K562 (cell line): ENCODE measurements around the gene ALDOC. TPM values are rescaled to one million over a fixed set of nuclear protein-coding genes. Genes with fewer than 3 reads are reported as not detected.
A peak's percentile ranks its signal among the peaks of the same experiment; 100 is the strongest.

ENCODE experiments used
- CREB3 ChIP-seq: fragments of 450-650 bp; conservative IDR thresholded peaks from 2 replicates; pipeline ENCODE4 v1.6.1; 2016; ENCODE audit warnings: missing genetic modification characterization, low read depth, mild to moderate bottlenecking, missing compliant biosample characterization, moderate library complexity
- CREM ChIP-seq: IDR thresholded peaks from 2 replicates; pipeline ENCODE4 v1.6.1; 2014; ENCODE audit warnings: antibody characterized with exemption, low read depth
- CXXC5 ChIP-seq: fragments of 250-450 bp; sonication (Bioruptor Pico); IDR thresholded peaks from 2 replicates; pipeline ENCODE4 v1.8.0; 2022; ENCODE audit warnings: inconsistent platforms, mild to moderate bottlenecking, moderate library complexity
- FOXM1 ChIP-seq, 2 experiments: fragments of 450-650 bp in 1 of 2; sonication (generic) in 1 of 2; formaldehyde crosslinking in 1 of 2; IDR thresholded peaks; 2 replicates each; pipeline versions ENCODE4 v1.6.1 to v1.9.0; 2017 to 2022; ENCODE audit warnings: low read depth in 2 of 2, mild to moderate bottlenecking in 2 of 2, missing genetic modification reagents in 1 of 2, moderate library complexity in 1 of 2
- KAT7 ChIP-seq: sonication (generic); formaldehyde crosslinking; IDR thresholded peaks from 2 replicates; pipeline ENCODE4 v1.8.0; 2022; ENCODE audit warnings: missing genetic modification reagents, mild to moderate bottlenecking, borderline replicate concordance
- MLX ChIP-seq, 2 experiments: fragments of 450-650 bp in 1 of 2; sonication (generic) in 1 of 2; formaldehyde crosslinking; conservative IDR thresholded peaks; 2 replicates each; pipeline versions ENCODE4 v1.4.0 to v1.8.1; 2020 to 2022; ENCODE audit warnings: mild to moderate bottlenecking in 1 of 2, missing genetic modification reagents in 1 of 2
- MTA2 ChIP-seq: fragments of 450-650 bp; IDR thresholded peaks from 2 replicates; pipeline ENCODE4 v1.6.1; 2016; ENCODE audit warnings: low read depth
- NCOR1 ChIP-seq: fragments of 450-650 bp; IDR thresholded peaks from 2 replicates; pipeline ENCODE4 v1.6.1; 2016; ENCODE audit warnings: mild to moderate bottlenecking, moderate library complexity
- NEUROD1 ChIP-seq: fragments of 150-350 bp; IDR thresholded peaks from 2 replicates; pipeline ENCODE4 v1.6.1; 2014; ENCODE audit warnings: borderline replicate concordance, low read length, low read depth; ENCODE audit not compliant: partially characterized antibody
- PBX2 ChIP-seq, 2 experiments: IDR thresholded peaks in 1 of 2; conservative IDR thresholded peaks in 1 of 2; 2 replicates each; pipeline ENCODE4 v1.6.1; 2016; ENCODE audit warnings: low read depth in 2 of 2, mild to moderate bottlenecking in 1 of 2, missing compliant biosample characterization in 1 of 2, missing genetic modification characterization in 1 of 2, moderate library complexity in 1 of 2
- RBM25 ChIP-seq: fragments of 200-400 bp; formaldehyde crosslinking; IDR thresholded peaks from 2 replicates; pipeline ENCODE4 v1.6.1; 2018; ENCODE audit warnings: low read length, low read depth, moderate library complexity; ENCODE audit not compliant: severe bottlenecking
- TOE1 ChIP-seq, 2 experiments: fragments of 450-650 bp in 1 of 2; sonication (generic) in 1 of 2; formaldehyde crosslinking in 1 of 2; IDR thresholded peaks; 2 replicates each; pipeline versions ENCODE4 v1.7.1 to v1.8.0; 2016 to 2022; ENCODE audit warnings: borderline replicate concordance in 2 of 2, mild to moderate bottlenecking in 2 of 2, antibody characterized with exemption in 1 of 2, inconsistent platforms in 1 of 2, low read depth in 1 of 2, missing genetic modification reagents in 1 of 2, moderate library complexity in 1 of 2
- USF1 ChIP-seq: sonication (generic); formaldehyde crosslinking; IDR thresholded peaks from 2 replicates; pipeline ENCODE4 v1.9.0; 2022; ENCODE audit warnings: mild to moderate bottlenecking, missing genetic modification reagents
- ZBTB34 ChIP-seq: fragments of 250-450 bp; sonication (Bioruptor Pico); IDR thresholded peaks from 2 replicates; pipeline ENCODE4 v1.8.0; 2021; ENCODE audit warnings: mild to moderate bottlenecking, moderate library complexity
- ZFX ChIP-seq: sonication (generic); formaldehyde crosslinking; IDR thresholded peaks from 2 replicates; pipeline ENCODE4 v1.8.0; 2022; ENCODE audit warnings: mild to moderate bottlenecking, missing genetic modification reagents, moderate library complexity
- ZNF184 ChIP-seq: sonication (generic); formaldehyde crosslinking; IDR thresholded peaks from 2 replicates; pipeline ENCODE4 v1.5.0; 2020; ENCODE audit warnings: missing genetic modification reagents
- ZNF398 ChIP-seq: fragments of 250-450 bp; sonication (Bioruptor Pico); IDR thresholded peaks from 2 replicates; pipeline ENCODE4 v1.8.0; 2021; ENCODE audit warnings: moderate library complexity, mild to moderate bottlenecking, inconsistent platforms
- polyA plus RNA-seq, 8 experiments: library from polyadenylated mRNA; depleted of rRNA in 4 of 8; stranded (reverse) in 5 of 8; unstranded in 3 of 8; fragments of >200 nt; fragmentation: Nextera tagmentation in 2 of 8; fragmentation: Illumina TruSeq in 1 of 8; extraction: Ambion mirVana in 2 of 8; extraction: Trizol in 1 of 8; gene quantifications; 2 replicates each; pipeline versions ENCODE4 v1.2.1 to v1.2.3, GENCODE V29; 2011 to 2014; ENCODE audit warnings: inconsistent platforms in 1 of 8, missing spikeins in 1 of 8
- total RNA-seq, 7 experiments: library from RNA; depleted of rRNA in 6 of 7; stranded (reverse); fragments of >200 nt in 6 of 7; fragmentation: Illumina TruSeq in 2 of 7; extraction: Trizol in 2 of 7; gene quantifications; 2 replicates each; pipeline versions ENCODE4 v1.2.1 to v1.2.3, GENCODE V29; 2011 to 2021; ENCODE audit warnings: low replicate concordance in 1 of 7

ALDOC gene
- total and polyA plus RNA-seq, 9 of the 15 experiments (the other 6 are each of a cell fraction or from before 2014, with no cell fraction given) = 43.2 to 263 (median 99.2) TPM

- no peak for TF ChIP-seq ZNF398
- TF ChIP-seq FOXM1 (IDR thresholded peaks at IDR 0.05; ENCODE audit: low read depth) = peak; percentile 95
- TF ChIP-seq FOXM1 (CRISPR knock-in tag; IDR thresholded peaks at IDR 0.05; ENCODE audit: low read depth) = no peak
- peak; percentile 34 for TF ChIP-seq NEUROD1
- TF ChIP-seq NCOR1 = peak; percentile 99
- no peak for TF ChIP-seq ZNF184 (CRISPR knock-in tag)
- peak; percentile 73 for TF ChIP-seq CXXC5 (CRISPR knock-in tag)
- no peak for TF ChIP-seq USF1
- no peak for TF ChIP-seq PBX2 (CRISPR knock-in tag; IDR thresholded peaks at IDR 0.05; ENCODE audit: low read depth)
- no peak for TF ChIP-seq PBX2 (tag; conservative IDR thresholded peaks at IDR 0.05; ENCODE audit: low read depth)
- TF ChIP-seq ZFX (CRISPR knock-in tag) = peak; percentile 49; the same call in 1 of the 2 replicates
- TF ChIP-seq MLX (CRISPR knock-in tag; conservative IDR thresholded peaks at IDR 0.05) = no peak
- TF ChIP-seq MTA2 = peak; percentile 98
- no peak for TF ChIP-seq KAT7 (CRISPR knock-in tag)
- TF ChIP-seq CREM = peak; percentile 67; the same call in 1 of the 2 replicates
- TF ChIP-seq CREB3 (tag) = peak; percentile 78
- TF ChIP-seq RBM25 = no peak
- no peak; the same call in 1 of the 2 replicates for TF ChIP-seq ZBTB34
- TF ChIP-seq TOE1 (IDR thresholded peaks at IDR 0.05; ENCODE audit: borderline replicate concordance) = no peak; the same call in 1 of the 2 replicates
- TF ChIP-seq TOE1 (CRISPR knock-in tag; IDR thresholded peaks at IDR 0.05; ENCODE audit: borderline replicate concordance, low read depth) = no peak
Observed at GRCh38 chr17:28527181-28527681, 49.5 kb downstream of the ALDOC start (continued).
